Measurements from ENCODE around the gene RHOBTB3.

DNA sequence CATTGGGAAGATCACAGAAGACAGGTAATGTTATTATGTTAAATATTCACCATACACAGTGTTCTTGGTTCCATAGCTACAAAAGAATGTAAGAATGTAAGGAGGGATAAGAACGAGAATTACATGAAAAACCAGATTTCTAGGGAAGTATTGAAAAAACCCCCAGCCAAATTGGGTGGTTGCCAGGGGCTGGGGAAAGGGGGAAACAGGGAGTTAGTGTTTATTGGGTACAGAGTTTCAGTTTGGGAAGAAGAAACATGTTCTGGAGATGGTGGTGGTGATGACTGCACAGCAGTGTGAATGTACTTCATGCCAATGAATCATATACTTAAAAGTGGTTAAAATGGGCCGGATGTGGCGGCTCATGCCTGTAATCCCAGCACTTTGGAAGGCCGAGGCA is 51.0 kb downstream of the RHOBTB3 start:
- TF ChIP-seq, protein P1, sequence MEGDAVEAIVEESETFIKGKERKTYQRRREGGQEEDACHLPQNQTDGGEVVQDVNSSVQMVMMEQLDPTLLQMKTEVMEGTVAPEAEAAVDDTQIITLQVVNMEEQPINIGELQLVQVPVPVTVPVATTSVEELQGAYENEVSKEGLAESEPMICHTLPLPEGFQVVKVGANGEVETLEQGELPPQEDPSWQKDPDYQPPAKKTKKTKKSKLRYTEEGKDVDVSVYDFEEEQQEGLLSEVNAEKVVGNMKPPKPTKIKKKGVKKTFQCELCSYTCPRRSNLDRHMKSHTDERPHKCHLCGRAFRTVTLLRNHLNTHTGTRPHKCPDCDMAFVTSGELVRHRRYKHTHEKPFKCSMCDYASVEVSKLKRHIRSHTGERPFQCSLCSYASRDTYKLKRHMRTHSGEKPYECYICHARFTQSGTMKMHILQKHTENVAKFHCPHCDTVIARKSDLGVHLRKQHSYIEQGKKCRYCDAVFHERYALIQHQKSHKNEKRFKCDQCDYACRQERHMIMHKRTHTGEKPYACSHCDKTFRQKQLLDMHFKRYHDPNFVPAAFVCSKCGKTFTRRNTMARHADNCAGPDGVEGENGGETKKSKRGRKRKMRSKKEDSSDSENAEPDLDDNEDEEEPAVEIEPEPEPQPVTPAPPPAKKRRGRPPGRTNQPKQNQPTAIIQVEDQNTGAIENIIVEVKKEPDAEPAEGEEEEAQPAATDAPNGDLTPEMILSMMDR (IDR thresholded peaks at IDR 0.05), result no peak
- no peak for TF ChIP-seq POLR2A (IDR thresholded peaks at IDR 0.05)

Data from suprapubic skin (tissue), 3 donors.